ACHN (cell line): ENCODE measurements around the gene UNC13B.
"Not testable (repeated sequence)": the region's sequence is repeated elsewhere in the genome, so short reads cannot be mapped to it uniquely, and the experiment has no call there.

Source experiments
- DNase-seq: peaks from one replicate; pipeline ENCODE4 v3.0.0-alpha.2; 2015
- in situ Hi-C: cut with HindIII; loops from 2 replicates; pipeline ENCODE4 v1.10.0; 2017; ENCODE audit warnings: low sequenced_read_pairs, low pct_ligation_motif_present, low pct_unique_long_range_greater_than_20kb

Gene UNC13B

DNA sequence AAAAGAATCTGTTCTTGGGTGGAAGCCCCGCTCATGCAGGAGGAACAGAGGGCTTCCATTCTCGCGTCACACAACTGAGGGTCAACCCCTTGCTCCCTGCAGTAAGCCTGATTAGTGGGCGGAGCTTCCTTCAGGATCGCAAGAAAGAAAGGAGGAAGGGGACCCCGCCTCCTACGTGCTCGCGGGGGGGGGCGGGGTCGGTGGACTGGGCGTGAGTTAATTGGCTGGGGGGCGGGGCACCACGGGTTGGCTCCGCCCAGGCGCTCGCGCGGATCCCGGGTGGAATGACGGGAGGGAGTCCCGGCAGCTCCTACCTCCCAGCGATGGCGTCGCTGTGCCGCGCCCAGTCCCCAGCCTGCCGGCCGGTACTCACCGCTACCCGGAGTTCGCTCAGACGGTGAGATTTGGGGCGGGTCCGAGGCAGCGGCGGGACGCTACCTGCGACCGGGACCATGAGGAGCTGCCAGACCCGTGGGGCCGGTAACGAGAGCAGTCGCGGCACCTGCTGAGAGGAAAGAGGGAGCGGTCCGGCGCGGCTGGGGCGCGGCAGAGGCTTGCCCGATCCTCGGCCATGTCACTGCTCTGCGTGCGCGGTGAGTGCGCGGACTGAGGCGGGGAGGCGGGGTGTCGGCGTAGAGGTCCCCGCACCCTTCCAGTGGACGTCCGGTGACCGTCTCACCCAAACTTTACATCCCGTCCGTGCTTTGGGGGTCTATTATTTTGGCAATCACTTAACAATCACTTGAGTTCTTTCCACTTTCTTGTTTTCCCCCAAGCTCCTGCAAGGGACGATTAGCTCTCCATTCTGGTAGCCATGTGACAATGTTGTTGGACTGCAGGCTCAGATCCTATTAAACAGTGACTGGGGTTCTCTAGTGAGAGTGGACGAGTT is at the start of gene UNC13B:
UNC13B (plus strand) TSS at position 297 of the 892 bp plus-strand sequence; CDS start at position 572, 275 bp downstream.
- in situ Hi-C loops, result no loop called here
- peak; percentile 84 for DNase-seq

DNA sequence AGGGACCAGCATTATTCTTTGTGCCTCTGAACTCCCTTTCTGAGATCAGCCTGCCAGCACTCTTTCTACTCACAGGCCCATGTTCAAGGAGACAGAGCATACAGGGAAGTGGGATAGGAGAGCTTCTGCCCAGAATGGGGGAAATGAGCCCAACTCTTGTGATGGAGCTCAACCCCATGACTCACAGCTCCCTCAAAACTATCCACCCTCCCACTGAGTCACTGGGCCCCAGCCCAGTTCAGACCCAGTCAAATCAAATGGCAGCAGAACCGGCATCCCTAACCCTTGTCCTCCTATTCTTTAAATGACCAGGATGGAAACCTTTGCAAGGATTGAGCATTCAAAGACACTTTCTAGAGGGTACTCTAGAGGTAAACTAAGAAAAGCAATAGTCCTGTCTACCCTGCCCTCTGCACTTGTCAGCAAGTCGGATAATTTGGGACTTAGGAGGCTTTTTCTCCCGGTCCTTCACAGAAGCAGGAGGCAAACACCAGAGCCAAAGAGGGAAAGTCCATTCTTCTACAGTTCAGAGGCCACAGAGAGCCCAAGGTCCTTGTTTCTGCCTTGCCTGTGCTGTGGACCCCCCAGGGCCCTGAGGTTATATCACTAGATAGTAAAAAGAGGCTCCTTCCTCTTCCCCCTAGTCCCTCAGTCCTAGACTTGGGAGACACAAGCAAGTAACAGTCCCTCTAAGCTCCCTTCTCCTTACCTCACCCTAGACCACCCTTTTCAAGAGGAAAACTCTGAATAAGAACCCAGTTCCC is 49.4 kb upstream of the UNC13B start:
- DNase-seq, result peak; percentile 16
- in situ Hi-C loops, result no loop called here

DNA sequence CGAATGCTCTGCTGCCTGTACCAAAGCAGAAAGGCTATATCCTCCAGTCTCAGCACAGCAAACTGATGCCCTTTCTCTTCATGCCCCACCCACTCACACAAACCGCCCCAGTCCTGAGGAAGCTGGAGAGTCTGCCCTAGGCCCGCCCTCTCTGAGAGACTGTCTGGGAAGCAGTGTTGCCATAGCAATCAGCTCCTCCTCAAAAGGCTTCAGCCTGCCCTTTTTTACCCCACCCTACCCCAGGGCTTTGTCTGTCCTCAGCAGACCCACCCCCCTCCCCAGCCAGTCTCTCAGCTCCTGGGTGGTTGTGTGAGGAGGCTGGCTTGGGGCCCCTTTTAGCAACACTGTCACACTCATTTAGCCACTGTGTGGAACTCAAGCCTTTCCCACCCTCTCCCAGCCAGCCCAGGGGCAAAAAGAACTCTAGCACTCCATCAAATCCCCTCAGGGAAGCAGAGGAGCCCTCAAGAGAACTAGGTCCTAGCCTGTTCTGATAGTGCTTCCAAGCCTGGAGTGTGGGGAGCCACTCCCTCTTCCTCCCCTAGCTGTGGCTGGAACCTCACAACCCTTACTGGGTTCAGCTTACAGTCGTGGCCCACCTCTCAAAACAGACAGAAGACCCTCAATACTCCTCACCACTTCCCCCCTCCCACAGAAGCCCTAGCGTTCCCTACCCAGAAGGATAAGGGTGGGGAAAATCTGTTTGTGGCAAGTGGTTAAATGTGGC is 47.5 kb upstream of the UNC13B start:
- DNase-seq, result peak; percentile 87
- in situ Hi-C loops, result no loop called here

DNA sequence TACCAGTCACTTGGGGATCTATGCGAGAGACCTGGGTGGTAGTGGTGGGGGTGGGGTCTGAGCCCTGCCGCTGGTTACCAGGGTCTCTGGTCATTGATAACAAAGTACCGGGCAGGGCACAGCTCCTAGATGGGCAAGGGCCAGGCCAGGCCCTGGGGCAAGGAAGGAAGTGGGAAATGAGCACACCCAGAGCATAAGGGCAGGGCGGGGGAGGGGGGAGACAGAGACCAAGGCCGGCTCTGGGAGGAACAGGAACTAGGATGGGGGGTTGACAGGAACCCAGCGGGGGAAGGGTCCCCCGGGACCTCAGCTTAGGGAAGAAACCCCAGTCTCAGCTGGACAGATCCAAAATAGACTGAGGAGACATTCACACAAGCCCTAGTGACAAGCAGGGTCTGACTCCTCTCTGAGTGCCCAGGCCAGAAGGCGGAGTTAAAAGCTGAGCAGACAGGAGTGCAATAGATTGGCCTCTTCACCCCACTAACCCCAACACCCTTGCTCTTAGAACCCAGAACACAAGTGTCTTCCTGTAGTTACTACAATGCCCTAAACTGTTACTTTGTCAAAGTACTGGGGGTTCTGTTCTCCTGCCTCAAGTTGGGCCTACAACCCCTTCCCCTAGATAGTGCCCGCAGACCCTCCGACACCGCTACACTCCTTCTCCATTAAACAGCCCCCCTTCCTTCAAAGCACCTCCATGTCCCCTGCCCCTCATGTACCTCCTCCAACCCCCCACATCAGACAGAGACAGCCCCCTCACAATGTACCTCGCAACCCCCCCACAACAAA is 46.8 kb upstream of the UNC13B start:
- DNase-seq, result peak; percentile 43
- in situ Hi-C loops, result no loop called here

DNA sequence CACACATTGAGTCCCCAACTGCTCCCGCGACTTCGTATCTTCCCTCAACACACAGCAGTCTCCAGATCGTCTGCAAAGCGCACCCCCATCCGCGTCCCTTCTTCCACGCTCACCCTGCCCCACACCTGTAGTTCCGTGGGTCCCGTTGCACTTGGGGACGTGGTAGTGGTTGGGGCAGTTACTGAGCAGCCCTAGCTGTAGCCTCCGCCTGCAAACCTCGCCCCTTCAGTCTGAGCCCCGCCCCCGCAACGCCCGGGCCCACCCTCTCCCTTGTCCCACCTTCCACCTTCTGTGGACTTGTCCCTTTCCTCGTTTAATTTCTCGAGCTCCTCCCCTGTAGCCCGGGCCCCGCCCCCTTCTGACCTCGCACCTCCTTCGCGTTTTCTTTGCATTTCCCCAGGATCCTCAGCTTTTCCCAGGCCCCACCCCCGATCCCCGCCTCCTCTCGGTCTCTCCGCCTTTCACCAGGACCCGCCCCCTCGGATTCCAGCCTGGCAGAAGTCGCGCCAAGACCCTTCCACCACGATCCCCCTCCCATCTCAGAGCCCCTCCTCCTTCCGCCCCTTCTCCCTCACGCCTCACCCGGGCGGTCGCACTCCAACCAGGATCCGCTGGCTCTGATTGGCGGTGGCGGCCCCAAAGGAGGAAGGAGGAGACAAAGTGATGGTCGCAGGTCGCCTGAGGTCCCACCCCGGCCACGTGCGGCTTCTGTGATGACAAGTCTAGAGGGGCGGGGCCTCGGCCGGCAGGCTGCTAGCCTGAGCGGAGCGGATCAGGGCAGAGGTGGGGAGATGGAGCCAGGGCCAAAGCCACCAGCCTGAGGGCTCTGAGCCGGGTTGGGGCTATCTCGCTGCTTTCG is 45.9 kb upstream of the UNC13B start, which contains the start of gene ATOSB:
ATOSB (minus strand) TSS at position 183 of the 859 bp plus-strand sequence. CDS start 7,588 bp downstream, outside the sequence.
- in situ Hi-C loops, result no loop called here
- DNase-seq, result peak; percentile 94

DNA sequence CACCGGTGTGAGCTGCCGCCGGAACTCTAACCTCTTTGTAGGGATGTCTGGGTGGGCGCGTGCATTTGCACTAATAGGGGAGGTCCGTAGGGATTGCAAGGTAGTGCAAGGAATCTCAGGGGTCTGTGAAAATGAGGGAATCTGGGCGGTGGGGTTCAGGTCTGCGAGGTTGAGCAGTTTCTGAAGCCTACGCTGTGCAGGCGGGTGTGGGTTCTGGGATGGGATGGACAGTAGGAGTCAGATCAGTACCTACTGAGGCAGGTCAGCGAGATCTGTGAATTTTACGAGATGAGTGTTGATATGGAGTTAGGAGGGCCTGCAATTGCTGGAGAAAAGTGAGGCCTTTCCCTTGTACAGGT is 45.3 kb upstream of the UNC13B start:
- DNase-seq, result no peak
- in situ Hi-C loops, result no loop called here

DNA sequence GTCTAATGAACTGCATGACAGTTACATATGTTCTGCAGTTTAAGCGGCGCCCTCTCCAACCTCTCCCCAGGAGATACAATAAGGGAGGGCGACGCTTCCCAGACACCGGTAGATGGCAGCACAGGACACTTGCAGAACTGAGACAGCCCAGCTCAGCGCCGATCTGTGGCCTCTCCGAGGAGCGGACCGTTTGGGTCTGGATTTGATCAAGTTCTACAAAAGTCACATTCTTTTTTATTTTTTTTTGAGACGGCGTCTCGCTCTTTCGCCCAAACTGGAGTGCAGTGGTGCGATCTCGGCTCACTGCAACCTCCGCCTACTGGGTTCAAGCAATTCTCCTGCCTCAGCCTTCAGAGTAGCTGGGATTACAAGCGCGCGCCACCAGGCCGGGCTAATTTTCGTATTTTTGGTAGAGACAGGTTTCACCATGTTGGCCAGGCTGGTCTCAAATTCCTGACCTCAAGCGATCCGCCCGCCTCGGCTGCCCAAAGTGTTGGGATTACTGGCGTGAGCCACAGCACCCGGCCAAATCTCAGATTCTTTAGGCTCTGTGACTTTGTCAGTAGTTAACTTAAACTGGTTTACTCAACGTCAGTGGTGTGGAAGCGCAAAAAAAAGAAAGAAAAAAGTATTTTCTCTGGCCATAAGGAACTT is 44.8 kb upstream of the UNC13B start:
- in situ Hi-C loops, result no loop called here
- DNase-seq, result peak; percentile 88

DNA sequence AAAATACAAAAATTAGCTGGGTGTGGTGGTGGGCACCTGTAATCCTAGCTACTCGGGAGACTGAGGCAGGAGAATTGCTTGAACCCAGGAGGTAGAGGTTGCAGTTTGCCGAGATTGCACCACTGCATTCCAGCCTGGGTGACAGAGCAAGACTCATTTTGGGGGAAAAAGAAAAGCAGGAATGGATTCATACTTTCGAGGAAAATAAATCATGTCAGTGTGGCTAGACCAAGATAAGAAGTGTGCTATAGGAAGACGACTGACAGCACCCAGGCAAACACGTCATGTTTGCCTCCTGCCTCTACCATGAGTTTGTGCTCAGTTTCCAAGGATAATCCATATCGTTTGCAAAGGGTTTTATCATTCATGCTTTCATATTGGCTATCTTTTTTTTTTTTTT is 26.9 kb upstream of the UNC13B start:
- DNase-seq, result no peak
- in situ Hi-C loops, result no loop called here

DNA sequence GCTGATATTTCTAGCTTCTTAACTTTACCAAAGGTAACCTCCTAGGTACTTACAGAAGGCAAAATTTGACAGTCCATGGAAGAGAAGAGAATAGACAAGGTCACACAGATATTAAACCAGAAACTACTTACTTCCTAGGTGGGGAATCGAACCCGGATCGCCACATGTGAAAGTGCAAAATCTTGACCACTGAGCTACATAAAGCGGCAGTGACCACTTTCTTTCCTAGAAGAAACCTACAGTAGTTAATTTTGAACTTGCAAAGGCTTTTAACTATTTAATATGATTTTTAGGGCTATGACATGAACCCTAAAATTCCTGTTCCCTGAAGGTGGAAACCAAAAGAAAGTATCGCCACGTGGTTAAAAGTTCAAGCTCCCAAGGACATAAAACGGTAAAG is 25.8 kb upstream of the UNC13B start:
- in situ Hi-C loops, result no loop called here
- DNase-seq, result no peak

DNA sequence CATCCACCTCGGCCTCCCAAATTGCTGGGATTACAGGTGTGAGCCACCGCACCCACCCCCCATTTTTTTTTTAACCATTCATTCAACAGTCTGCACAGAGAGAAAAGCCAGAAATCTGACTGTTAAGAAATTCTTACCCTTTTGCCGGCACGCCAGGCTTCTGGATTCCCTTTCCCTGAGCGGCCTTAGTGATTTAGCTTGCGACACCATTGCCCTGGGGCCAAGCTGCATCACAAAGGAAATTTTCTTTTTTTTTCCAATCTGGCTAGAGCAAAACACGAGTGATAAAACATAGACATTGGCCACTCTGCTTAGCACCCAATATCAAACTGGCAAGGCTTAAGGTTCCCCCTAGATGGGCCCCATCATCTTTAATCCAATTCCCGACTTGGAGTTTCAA is 24.9 kb upstream of the UNC13B start:
- DNase-seq, result no peak
- in situ Hi-C loops, result no loop called here

DNA sequence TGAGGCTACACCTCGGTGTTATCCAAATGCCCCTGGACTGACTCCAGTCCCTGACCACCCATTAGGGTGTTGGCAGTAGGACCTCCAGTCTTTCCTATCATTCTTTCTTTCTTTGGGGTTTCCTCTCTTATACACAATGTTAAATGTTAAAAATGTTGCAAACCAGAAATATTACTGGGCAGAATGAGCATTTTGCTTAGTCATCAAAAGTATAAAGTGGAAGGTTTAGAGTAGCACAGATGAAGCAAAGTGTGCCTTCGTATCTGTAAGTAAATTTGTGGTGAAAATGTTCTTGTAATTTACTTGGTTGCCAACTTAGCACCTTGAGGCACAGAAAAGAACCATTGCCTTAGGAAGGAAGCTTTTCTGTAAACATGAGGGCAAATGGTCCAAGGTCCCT is 21.7 kb upstream of the UNC13B start:
- in situ Hi-C loops, result no loop called here
- DNase-seq, result no peak

DNA sequence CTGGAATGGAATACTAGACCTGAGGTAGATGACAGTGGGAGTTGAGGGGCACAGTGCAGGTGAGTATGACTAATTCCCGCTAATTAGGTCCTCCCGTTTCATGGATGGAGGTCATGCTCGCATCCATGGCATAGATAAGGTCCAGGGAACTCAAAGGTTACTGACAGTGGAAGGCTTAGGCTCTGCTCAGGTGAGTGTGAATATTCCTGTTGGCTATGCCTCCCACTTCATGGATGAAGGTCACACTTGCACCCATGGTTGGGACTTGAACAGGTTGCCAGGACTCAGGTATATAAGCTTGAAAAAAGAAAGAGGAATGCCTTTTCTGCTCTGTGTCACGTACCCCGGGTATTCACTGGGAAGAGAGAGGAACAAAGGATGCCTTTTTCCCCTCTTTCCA is 19.8 kb upstream of the UNC13B start:
- in situ Hi-C loops, result no loop called here
- DNase-seq, result no peak

DNA sequence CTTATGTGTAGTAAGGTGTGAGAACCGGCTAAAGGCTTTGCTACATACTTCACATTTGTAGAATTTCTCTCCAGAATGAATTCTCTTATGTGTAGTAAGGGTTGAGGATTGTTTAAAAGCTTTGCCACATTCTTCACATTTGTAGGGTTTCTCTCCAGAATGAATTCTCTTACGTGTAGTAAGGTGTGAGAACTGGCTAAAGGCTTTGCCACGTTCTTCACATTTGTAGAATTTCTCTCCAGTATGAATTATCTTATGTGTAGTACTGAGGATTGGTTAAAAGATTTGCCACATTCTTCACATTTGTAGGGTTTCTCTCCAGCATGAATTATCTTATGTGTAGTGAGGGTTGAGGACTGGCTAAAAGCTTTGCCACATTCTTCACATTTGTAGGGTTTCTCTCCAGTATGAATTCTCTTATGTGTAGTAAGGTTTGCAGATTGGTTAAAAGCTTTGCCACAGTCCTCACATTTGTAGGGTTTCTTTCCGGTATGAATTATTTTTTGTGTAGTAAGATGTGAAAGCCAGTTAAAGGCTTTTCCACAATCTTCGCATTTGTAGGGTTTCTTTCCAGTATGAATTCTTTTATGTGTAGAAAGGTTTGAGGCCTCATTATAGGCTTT is 13.8 kb upstream of the UNC13B start:
- DNase-seq, in situ Hi-C loops: not testable (repeated sequence)

DNA sequence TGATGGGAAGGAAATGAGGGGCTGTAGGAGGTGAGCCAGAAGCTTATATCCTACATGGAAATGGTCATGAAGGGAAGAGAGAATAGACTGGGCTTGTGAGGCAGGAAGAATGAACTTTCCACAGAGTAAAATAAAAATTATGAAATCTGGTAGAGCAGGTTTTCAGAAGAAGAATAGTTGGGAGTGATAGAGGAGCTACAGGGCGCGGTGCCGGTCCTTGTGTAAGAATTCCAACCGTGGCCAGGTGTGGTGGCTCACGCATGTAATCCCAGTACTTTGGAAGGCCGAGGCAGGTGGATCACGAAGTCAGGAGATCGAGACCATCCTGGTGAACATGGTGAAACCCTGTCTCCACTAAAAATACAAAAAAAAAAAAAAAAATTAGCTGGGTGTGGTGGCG is 8.9 kb upstream of the UNC13B start:
- in situ Hi-C loops, result no loop called here

DNA sequence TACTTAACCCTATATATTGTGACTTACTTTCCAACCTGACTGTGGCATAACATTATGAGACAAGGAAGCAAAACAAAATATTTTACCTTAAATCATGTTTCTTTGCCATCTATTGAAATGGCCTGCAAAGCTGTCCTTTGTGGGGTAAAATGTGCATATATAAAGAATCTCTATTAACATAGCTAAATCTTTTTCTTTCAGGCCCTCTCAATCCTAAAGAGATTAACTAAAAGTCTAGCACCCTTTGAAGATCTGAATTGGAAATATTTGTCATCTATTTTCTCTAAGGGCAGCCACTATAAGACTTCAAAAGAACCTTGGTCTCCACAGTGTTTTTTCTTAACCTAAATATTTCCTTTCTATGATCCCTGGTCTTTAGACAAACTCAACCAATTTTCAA is 5.0 kb upstream of the UNC13B start:
- in situ Hi-C loops, result no loop called here
- no peak for DNase-seq

More for the DNA sequence above, 8.9 kb upstream of the UNC13B start:
- no peak for DNase-seq

DNA sequence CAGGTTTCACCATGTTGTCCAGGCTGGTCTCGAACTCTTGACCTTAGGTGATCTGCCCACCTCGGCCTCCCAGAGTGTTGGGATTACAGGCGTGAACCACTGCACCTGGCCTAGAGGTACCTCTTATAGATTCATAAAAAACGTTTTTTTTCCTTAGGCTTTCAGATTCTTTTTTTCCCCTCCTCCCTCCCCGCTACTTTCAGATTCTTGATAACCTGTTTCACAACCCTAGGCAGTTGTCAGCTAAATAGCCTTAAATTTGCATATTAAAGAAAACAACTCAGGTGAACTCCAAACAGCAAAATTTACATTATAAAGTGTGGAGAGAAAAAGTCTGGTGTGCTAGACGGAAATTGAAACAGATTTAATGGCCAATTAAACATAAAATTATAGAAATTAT is 4.0 kb upstream of the UNC13B start:
- in situ Hi-C loops, DNase-seq: not testable (repeated sequence)
